GM12891 (cell line): Measurements from ENCODE around the gene ANKDD1A. TPM values are rescaled to one million over a fixed set of nuclear protein-coding genes. Genes with fewer than 3 reads are reported as not detected.
A peak's percentile ranks its signal among the peaks of the same experiment; 100 is the strongest.

Source experiments
- DNase-seq: peaks from one replicate; pipeline ENCODE4 v3.0.0; 2011; ENCODE audit warnings: low spot score; ENCODE audit not compliant: insufficient read length
- FAIRE-seq: peaks from 2 replicates; lab custom pipeline; 2011; peaks lifted over from hg19 to GRCh38; lab: Jason Lieb, UNC
- PAX5 ChIP-seq: IDR thresholded peaks from 2 replicates; pipeline ENCODE4 v1.6.1; 2011; ENCODE audit warnings: low read length, moderate library complexity, mild to moderate bottlenecking; ENCODE audit not compliant: insufficient read depth, severe bottlenecking
- POLR2A ChIP-seq: IDR thresholded peaks from 2 replicates; pipeline ENCODE4 v1.6.1; 2011; ENCODE audit warnings: low read depth, low read length, control low read depth
- POLR2AphosphoS5 ChIP-seq: IDR thresholded peaks from 2 replicates; pipeline ENCODE4 v1.6.1; 2011; ENCODE audit warnings: low read depth, low read length, control low read depth
- POU2F2 ChIP-seq: IDR thresholded peaks from 2 replicates; pipeline ENCODE4 v1.6.1; 2011; ENCODE audit warnings: low read depth, mild to moderate bottlenecking, control low read depth, low read length, moderate library complexity
- SPI1 ChIP-seq: IDR thresholded peaks from 2 replicates; pipeline ENCODE4 v1.6.1; 2011; ENCODE audit warnings: low read depth, low read length, control low read depth
- TAF1 ChIP-seq: IDR thresholded peaks from 2 replicates; pipeline ENCODE4 v1.6.1; 2011; ENCODE audit warnings: low read depth, low read length, control low read depth
- polyA plus RNA-seq: library from polyadenylated mRNA; unstranded; fragments of >200 nt; gene quantifications from one replicate; pipeline ENCODE4 v1.2.1, GENCODE V29; 2012; ENCODE audit warnings: low read depth, missing spikeins, inconsistent platforms; ENCODE audit not compliant: missing spikeins

ANKDD1A gene
- 1.9 TPM for polyA plus RNA-seq

DNA sequence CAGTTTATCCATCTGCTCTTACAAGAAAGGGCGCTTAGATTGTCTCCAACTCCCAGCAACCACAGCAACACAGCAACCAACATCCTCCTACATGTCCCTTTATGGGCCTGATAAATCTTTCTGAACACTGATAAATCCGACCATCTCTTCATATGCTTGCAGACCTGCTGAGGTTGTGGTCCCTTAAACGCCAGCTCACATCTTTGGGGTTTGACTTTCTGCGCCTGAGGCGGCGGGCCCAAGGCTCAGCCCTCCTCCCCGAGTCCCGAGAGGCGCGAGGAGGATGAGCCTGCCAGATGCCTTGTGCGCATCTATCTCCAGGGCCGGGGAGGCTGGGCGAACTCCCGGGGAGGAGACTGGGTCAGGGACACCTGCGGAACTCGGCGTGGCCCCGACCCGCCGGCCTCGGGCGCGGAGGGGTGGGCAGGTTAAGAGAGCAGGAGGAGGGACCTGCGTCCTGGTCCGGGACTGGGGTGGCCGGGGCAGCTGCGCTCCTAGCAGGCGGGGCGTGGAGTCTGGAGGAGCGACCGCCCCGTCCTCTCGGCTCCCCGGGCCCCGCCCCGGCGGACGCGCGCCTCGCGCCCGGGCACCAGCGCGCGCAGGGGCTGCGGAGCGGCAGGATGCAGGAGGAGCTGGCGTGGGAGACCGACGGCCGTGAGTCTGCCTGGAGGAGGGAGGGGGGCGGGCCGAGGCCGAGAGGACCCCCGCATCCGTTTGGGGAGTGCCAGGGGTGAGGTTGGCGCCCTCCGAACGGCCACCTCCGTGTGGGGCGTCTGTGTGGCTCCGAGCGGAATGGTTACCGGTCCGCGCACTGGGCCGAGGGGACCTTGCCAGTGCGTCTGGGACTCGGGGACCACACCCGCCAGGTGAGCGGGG is at the start of gene ANKDD1A:
TSS of gene ANKDD1A (plus strand) at position 592 of the 876 bp plus-strand sequence. CDS start at position 621, 29 bp downstream.
- FAIRE-seq (peak; percentile 90), DNase-seq (peak; percentile 80)
- no peak for TF ChIP-seq PAX5
- TF ChIP-seq POU2F2, result no peak
- no peak for TF ChIP-seq SPI1
- no peak for TF ChIP-seq TAF1
- TF ChIP-seq POLR2A, result no peak
- no peak for TF ChIP-seq POLR2AphosphoS5

DNA sequence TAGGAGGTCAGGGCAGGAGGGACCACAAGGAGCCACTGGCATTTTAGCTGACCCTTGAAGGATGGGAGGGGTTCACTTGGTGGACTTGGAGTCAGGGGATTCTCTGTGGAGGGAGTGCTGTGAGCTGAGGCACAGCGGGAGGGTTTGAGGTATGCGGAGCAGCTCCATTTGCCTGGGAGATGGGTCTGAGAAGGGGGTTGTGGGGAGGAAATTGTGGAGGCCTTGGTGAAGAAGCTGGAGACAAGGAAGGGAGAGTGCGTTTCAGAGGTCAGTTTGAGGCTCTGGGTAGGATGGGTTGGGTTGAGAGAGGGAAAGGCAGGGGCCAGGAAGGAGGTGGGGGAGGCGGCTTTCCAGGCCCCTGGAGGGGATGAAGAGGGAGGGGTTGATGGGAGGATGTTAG is 49.7 kb upstream of the ANKDD1A start:
- TF ChIP-seq SPI1 (no peak), TAF1 (no peak), POU2F2 (no peak), POLR2AphosphoS5 (no peak), POLR2A (no peak), PAX5 (no peak)
- FAIRE-seq (no peak), DNase-seq (no peak)

- FAIRE-seq (no peak), DNase-seq (no peak)
- TF ChIP-seq TAF1 (no peak), PAX5 (no peak), POLR2A (no peak), SPI1 (0 out of 2 replicates have a peak, but pooled peaks have one; percentile 13), POLR2AphosphoS5 (no peak)
Measured at GRCh38 chr15:64862408-64862807, 49.3 kb upstream of the ANKDD1A start.

- TF ChIP-seq SPI1 (no peak), POU2F2 (no peak), TAF1 (no peak), POLR2A (no peak), PAX5 (no peak), POLR2AphosphoS5 (no peak)
- DNase-seq (no peak), FAIRE-seq (no peak)
Measured at GRCh38 chr15:64864068-64864467, 47.6 kb upstream of the ANKDD1A start.

GRCh38 chr15:64865126-64865997 is 46.3 kb upstream of the ANKDD1A start:
- no peak for DNase-seq
- TF ChIP-seq SPI1 (no peak), POLR2AphosphoS5 (no peak), PAX5 (no peak), POLR2A (no peak), POU2F2 (no peak), TAF1 (no peak)
- FAIRE-seq, result no peak

GRCh38 chr15:64865998-64866520 is 45.6 kb upstream of the ANKDD1A start:
- FAIRE-seq (no peak), DNase-seq (no peak)
- TF ChIP-seq POU2F2, result no peak
- no peak for TF ChIP-seq SPI1
- TF ChIP-seq TAF1, result no peak
- no peak for TF ChIP-seq PAX5
- no peak for TF ChIP-seq POLR2A
- no peak for TF ChIP-seq POLR2AphosphoS5

- TF ChIP-seq SPI1 (no peak), POLR2AphosphoS5 (no peak), POU2F2 (no peak), TAF1 (no peak), POLR2A (no peak), PAX5 (no peak)
- DNase-seq (no peak), FAIRE-seq (no peak)
Measured at GRCh38 chr15:64869501-64869900, 42.2 kb upstream of the ANKDD1A start.

- DNase-seq (no peak), FAIRE-seq (no peak)
- no peak for TF ChIP-seq PAX5
- no peak for TF ChIP-seq POLR2A
- no peak for TF ChIP-seq TAF1
- TF ChIP-seq POU2F2, result no peak
- no peak for TF ChIP-seq SPI1
- no peak for TF ChIP-seq POLR2AphosphoS5
Measured at GRCh38 chr15:64870353-64870752, 41.3 kb upstream of the ANKDD1A start.

GRCh38 chr15:64875641-64876223 is 36.0 kb upstream of the ANKDD1A start:
- DNase-seq (no peak), FAIRE-seq (no peak)
- no peak for TF ChIP-seq POU2F2
- TF ChIP-seq POLR2A, result no peak
- no peak for TF ChIP-seq POLR2AphosphoS5
- no peak for TF ChIP-seq SPI1
- no peak for TF ChIP-seq PAX5

- no peak for DNase-seq
- TF ChIP-seq POLR2AphosphoS5, result no peak
- FAIRE-seq, result no peak
Measured at GRCh38 chr15:64877435-64877834, 34.3 kb upstream of the ANKDD1A start.
